GM12864 (cell line): ENCODE results near the gene LAMB1.

Experiments used
- DNase-seq: peaks from one replicate; pipeline ENCODE4 v3.0.0-alpha.2; 2011; ENCODE audit warnings: low read depth
- H3K4me3 ChIP-seq: 2 replicates; pipeline ENCODE4 v1.5.1; 2011; ENCODE audit warnings: mild to moderate bottlenecking, low read depth, low read length, control low read depth
- CTCF ChIP-seq: IDR thresholded peaks from 2 replicates; pipeline ENCODE4 v1.5.1; 2011; ENCODE audit warnings: low read depth, mild to moderate bottlenecking, moderate library complexity, low read length, control low read depth, inconsistent platforms; ENCODE audit errors: missing control alignments

LAMB1 gene

GRCh38 chr7:108007261-108007660 is 4.3 kb upstream of the LAMB1 start:
- H3K4me3 ChIP-seq, result no peak overlapping the region
- TF ChIP-seq CTCF, result no peak

GRCh38 chr7:108004220-108005142 is 1.5 kb upstream of the LAMB1 start:
- H3K4me3 ChIP-seq, result no peak overlapping the region
- DNase-seq, result no peak
- TF ChIP-seq CTCF, result no peak

More at GRCh38 chr7:108007261-108007660, 4.3 kb upstream of the LAMB1 start:
- no peak for DNase-seq

GRCh38 chr7:108003599-108003935 is 606 bp upstream of the LAMB1 start:
- no peak for DNase-seq
- H3K4me3 ChIP-seq, result no peak overlapping the region
- TF ChIP-seq CTCF, result no peak

- no peak for TF ChIP-seq CTCF
- no peak for DNase-seq
These were observed 916 bp downstream of the LAMB1 start for GRCh38 chr7:108001764-108002725.

GRCh38 chr7:108000875-108001763 is 1.8 kb downstream of the LAMB1 start:
- no peak for DNase-seq
- no peak for TF ChIP-seq CTCF
- H3K4me3 ChIP-seq, result no peak overlapping the region

More at GRCh38 chr7:108001764-108002725, 916 bp downstream of the LAMB1 start:
- no peak overlapping the region for H3K4me3 ChIP-seq
